Stimulated activated CD4-positive, alpha-beta T cell treated with anti-CD3 and anti-CD28 coated beads, Interleukin-12 subunit alpha, Interleukin-12 subunit beta, amount 100 ng/mL, for 24 hours (primary cell): ENCODE results near the gene PSMC3IP.
A peak's percentile ranks its signal among the peaks of the same experiment; 100 is the strongest.

Experiments
- DNase-seq, 2 experiments: peaks; one replicate each; pipeline ENCODE4 v3.0.0-alpha.2; 2020; ENCODE audit warnings: low read depth in 2 of 2

Gene PSMC3IP

DNA sequence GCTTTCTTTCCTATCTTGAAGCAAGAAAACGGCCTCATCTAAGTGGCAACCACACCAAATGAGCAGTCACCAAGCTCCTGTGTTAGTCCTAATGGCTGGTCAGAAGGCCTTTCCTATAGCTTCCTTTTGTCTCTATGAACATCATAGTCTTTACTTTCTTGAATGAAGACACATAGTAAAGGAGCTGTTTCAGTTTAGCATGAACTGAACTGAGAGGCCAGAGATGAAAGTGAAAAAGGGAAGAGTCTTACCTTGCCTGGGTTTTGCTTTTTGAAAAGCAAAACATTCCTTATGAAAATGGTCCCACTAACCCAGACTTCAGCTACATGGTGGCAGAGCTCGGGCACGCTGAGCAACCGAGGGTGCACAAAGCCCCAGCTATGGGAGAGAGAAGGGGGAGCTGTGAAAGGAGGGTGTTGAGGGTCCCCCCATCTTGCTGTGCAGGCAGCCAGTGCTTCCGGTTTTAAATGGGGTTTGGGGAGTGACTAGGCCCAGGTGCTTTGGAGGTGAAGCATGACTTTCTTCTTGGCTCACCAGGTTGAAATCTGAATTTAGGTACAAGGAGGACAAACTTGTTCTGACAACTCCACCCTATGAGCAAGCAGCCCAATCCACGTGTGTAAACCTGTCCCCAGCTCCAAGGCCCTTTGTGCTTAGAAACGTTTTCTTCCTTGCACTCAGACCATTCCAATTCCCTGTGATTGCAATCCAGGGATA, 9.1 kb upstream of the PSMC3IP start:
- no peak for DNase-seq

DNA sequence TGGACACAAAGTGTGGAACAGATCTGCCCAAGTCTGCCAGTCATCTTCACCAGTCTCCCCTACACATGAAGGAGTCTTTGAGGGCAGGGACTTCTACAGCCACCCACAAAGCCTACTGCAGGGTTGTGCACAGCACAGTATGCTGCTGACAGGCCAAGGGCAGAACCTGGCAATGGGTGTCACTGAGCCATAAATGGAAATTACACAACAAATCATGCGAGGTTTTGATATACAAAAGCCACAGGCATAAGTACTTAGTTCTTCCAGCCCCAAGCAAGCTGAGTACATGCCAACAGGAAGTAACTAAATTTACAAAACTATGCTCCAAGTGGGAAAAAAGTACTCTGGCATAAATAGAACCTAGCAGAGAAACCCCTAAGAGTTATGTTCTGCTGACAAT, 7.8 kb upstream of the PSMC3IP start:
- no peak for DNase-seq

DNA sequence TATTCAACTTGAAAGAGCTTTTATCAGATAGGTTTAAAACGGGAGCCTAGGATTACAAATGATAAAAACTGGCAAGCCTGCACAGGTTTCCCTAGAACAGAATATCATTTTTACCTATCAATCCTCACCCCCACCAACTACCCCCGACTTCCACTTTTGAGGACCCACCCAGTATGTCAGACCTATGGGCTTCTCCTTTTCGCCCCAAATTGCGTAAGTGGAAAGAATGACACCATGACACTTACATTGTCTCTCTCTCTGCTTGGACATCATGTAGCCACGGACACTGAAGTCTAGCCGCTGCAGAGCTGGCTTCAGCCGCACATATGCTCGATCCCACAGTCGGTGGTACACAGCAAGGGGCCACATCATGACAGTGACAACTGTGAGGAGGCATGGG, 7.4 kb upstream of the PSMC3IP start:
- DNase-seq, result no peak

DNA sequence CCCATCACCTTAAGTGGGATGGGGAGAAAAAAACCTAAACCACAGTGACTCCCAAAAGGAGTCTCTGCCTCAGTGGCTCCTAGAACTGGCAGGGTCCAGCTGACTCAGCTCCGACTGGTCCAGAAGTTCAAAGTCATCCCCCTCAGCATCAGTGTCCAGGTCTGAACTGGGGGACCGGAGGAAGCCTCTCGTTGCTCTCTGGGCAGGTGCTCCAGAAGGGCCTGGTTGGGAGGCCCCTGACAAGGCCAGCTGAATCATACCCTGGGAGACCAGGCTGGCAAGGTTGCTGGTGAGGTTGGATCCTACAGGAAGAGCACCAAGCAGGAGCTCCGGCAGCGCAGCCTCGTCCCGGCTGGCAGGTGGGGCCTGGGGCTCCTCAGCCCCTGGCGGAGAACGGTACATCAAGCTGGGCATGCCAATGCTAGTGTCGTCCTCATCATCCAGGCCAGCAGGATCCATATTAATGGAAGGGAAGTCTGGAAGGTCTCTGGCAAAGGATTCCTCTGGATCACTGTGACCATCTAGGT, 4.3 kb upstream of the PSMC3IP start:
- DNase-seq, result no peak

DNA sequence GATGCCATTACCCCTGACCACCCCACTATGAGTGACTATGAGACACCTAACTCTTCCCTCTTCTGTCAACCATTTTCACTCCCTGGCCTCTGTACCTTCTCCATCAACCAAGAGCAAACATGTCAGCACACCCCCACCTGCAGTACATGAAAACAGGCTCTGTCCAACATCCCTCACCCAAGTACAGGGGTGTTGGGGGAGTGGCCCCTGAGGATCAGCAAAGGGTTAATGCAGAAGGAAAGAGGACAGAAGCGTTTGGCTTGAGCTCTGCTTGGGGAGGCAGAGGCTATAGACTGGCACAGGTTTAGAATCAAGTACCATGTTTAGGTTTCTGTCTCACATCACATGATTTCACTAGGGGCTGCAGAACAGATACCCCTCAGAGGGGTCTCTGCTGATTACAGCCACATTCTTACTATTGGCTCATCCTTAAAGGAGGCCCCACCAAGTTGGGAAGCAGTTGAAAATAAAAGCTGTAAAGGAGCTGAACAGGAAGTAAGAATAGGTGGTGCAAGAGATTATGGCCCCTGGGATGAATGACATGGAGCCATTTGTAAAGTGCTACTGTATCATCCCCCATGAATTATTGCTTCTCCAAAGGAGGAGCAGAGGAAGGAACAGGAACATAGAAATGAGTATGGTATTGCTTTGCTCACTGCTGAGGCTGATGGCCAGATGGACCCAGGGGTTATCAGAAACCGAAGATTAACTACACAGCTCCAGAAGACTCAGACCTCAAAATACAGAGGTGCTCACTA, 2.4 kb upstream of the PSMC3IP start:
- DNase-seq, result no peak

DNA sequence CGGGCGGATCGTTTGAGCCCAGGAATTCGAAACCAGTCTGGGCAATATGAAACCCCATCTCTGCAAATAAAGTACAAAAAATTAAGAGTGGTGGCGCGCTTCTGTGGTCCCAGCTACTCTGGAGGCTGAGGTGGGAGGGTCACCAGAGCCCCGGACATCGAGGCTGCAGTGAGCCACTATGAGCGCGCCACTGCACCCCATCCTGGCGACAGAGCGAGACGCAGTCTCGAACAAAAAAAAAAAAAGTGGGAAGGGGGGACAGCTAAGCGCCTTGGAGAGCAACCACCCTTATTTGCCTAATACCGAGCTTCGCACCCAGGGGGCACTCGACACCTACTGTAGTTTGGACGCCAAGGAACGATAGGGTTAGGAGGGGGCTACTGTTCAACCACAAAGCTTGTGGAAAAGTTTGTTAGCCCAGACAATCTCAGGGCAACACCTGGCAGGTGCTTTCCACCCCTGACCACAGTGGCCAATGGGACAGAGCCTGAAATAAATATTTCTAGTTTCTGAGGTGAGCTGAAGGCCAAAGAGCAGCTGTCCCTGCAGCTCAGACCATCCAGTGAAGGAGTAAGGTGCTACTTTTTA, 847 bp upstream of the PSMC3IP start:
- peak; percentile 49 to 76 for DNase-seq

DNA sequence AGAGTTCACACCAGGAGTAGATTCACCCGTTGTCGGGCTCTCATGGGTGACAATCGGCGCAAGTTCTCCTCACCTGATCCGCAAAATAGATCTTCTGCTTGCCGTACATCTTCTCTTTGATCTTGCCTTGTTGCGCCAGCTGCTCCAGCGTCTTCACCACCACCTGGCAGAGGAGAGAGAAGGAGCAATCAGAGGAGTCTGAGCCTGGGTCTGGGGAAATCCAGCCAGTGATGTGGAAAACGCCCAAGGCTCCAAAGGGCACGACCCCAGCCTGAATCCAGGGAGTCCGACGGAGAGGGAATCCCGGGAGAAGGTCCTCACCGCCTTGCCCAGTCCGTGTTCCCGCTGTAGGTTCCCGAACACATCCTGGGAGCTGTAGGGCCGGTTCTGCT, 393 bp downstream of the PSMC3IP start:
- DNase-seq, result peak in 1 of 2 experiments; percentile 15

DNA sequence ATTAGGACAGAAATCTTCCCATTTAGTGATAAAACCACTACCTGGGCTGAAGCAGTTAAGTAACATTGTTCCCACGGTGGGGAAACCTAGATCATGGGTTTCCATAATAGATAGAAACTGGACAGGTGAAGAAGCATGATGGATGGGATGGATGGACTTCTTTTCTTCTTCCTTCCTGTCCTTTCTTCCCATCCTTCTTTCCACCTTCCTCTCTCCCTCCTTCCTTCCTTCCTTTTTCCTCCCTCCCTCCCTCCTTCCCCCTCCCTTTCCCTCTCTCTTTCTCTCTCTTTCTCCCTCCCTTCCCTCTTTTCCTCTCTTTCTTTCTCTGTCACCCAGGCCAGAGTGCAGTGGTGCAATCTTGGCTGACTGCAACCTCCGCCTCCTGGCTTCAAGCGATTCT, 3.1 kb downstream of the PSMC3IP start:
- no peak for DNase-seq

DNA sequence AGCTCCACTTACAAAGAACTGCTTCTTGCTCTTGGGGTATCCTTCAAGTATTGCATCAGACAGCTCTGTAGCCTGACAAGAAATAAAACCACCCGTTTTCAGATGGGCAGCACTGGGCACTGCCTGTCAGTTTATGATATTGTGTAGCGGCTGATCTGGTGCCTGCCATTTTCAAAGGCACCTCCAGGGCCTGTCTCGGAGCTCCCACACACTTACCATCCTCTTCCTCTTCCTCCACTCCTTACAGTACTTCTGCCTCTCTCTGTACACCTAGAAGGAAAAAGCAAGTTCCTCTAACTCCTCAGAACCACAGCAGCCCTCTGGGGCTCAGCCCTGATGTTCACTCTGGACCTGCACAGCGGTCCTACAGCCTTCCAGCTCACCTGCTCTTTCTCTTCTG, 4.4 kb downstream of the PSMC3IP start:
- no peak for DNase-seq

DNA sequence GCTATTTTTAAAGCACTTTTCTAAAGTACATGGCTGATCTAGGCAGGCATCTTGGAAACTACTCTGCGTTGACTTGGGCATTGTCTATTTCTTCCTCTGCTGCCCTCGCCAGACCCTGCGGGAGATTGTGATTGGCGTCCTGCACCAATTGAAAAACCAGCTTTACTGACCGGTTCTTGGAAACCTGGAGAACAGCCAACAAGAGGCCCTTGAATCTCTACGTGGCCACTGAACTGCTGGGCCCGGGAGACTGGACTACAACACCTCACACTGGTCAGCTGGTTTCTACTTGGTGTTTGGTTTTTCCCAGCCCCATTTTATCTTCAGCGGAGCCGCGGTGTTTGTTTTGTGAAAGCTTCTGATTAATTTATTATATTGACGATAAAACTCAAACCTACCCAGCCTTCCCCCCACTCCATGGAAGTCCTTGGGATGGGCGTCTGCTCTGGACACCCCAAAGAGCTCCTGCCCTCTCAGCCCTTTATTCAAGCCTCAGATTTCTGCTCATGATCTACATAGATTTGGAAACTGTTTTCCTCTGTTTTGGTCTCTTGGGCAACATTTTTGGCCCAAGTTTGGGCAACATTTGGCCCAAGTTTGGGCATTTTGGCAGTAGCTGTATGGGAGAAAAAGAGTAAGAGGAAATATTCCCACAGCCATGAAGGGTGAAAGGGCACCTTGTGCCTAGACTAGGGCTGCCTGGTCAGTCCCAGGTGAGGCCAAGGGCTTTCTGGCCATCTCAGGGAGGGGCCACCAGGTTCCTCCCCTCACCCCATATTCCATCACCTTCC, 5.9 kb downstream of the PSMC3IP start:
- DNase-seq, result no peak

DNA sequence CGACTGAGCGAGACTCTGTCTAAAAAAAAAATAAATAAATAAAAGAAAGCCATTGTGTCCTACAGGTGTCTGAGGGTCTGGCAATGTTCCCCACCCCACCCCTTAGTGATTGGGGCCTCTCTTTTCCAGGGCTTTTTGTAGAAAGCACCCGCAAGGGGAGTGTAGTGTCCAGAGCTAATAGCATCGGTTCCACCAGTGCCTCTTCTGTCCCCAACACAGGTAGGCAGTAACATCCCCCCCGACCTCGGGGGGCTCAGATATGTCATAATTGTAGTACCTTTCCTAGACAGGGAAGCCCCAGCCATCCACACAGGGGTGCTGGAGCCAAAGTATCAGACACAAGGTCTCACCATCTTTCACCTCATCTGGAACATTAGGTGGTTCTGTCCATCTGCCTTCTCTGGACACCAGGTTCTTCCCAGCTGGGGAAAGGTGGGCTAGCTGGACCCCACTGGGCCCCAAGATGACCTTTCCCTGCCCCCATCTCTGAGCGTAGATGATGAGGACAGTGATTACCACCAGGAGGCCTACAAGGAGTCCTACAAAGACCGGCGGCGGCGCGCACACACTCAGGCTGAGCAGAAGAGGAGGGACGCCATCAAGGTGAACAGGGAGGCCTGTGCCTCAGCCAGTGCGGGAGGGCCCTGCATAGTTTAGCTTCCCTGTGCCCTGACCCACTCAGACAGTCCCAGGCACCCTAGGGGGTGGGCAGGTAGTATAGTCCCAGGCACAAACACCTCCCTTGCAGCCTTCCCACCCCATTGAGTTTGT, 9.0 kb downstream of the PSMC3IP start:
- no peak for DNase-seq

DNA sequence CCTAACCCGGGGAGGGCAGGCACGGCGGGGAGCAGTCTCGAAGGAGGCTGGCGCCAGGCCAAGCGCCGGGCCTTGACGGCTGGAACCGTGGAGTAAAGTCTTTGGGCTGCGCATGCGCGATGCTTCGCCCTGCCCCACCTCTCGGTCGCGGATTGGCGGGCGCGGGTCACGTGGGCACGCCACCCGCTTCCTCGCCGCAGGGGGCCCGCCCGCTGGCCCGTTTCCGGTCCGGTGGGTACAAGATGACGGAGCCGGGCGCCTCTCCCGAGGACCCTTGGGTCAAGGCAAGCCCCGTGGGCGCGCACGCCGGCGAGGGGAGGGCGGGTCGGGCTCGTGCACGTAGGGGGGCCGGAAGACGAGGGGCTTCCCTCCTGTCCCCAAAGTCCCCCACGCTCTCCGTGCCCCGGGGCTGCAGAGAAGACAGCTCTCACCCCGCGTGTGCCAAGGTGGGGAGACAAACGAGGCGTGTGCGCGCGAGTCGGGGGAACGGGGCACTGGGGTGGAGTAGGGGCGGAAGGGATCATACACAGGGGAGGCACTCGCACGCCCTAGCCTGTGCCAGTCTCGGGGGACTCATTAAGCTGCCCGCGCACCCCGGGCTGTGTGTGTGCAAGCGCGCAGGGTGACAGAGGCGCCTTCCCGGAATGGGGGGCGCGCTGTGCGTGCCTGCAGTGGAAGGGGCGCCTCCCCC, 10.5 kb downstream of the PSMC3IP start, which contains the start of gene MLX:
Gene MLX (plus strand): TSS at position 218 of the 691 bp plus-strand sequence. CDS start 25 bp downstream, at position 243.
- peak; percentile 85 for DNase-seq

DNA sequence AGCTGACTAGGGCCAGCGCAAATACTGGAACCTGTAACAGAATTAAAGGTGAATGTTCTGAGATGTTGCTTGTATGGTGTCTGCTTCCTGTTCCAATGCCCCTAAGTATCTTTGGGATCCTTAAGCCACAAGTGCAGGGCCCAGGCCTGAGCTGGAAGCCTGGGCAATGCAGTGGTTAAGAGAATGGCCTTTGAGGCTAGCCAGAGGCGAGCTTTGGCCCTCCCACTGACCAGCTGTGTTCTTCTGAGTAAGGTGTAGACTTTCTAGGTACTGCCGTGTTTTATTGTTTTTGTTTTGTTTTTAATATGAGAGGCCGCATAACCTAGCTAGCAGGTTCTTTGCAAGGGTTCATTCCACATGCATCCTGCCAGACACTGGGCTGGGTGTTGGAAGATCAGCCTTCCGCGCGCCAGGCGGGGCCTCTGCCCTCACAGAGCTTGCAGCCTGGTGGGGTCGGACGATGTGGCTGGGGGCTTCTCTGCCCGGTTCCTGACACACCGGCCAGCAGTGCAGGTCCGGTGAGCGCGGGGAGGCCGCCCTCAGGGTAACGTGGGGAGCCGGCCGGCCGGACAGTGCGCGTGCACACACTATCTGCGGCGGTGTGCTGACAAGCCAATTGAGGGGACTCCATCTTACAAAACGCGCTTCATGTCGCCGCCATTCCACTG, 11.2 kb downstream of the PSMC3IP start:
- DNase-seq, result peak in 1 of 2 experiments; percentile 5

DNA sequence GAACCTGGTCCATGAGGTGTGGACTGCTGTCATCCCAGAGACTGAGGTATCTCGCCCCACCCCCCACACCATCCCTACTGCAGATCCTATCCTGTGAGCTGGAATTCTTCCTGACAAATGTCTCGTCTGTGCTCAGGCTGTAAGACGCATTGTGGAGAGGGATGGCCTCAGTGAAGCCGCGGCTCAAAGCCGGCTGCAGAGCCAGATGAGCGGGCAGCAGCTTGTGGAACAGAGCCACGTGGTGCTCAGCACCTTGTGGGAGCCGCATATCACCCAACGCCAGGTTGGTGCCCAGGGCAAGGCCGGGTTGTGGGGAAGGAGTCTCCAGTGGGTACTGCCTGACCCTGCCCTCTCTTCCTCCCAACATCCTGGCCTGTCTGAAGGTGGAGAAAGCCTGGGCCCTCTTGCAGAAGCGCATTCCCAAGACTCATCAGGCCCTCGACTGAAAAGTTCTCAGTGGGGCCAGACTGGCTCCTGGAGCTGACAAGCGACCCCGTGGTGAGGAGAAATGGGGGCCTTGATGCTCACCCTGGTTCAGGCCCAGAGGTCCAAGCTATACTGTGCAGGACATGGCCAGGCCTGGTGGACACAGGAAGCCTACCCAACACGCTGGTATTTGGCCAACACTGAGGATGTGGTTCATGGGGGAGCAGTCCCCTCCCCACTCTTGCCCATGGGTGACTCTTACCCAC, 11.9 kb downstream of the PSMC3IP start:
- no peak for DNase-seq

DNA sequence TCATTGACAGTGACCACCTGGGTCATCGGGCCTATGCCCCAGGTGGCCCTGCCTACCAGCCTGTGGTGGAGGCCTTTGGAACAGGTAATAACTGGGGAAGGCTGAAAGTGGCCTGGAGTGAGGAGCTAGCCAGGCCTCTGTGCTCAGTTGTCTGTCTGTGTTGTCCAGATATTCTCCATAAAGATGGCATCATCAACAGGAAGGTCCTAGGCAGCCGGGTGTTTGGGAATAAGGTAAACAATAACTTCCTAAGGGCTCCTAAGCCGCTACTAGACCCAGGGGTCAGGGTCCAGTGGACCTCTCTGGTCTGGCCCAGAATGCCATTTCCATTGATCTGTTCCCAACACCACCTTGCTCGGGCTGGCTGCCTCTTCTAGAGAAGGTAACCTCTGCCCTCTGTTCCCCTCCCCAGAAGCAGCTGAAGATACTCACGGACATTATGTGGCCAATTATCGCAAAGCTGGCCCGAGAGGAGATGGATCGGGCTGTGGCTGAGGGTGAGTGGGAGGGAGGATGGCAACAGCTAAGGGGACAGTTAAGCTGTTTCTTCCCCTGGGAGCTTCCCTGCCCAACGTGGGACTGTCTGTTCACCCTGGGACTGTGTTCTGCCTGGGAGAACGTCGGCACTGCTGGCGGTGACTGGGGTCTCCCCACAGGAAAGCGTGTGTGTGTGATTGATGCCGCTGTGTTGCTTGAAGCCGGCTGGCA, 12.6 kb downstream of the PSMC3IP start:
- DNase-seq, result no peak

DNA sequence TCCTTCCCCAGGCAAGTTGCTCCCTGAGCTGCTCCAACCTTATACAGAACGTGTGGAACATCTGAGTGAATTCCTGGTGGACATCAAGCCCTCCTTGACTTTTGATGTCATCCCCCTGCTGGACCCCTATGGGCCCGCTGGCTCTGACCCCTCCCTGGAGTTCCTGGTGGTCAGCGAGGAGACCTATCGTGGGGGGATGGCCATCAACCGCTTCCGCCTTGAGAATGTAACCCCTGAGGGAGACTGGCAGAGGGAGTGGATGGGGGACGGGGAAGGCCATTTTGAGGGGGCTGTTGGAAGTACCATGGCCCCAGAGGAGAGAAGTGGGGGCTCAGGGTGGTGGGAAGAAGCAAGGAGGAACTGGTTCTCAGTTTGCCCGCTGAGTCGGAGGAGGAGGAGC, 13.6 kb downstream of the PSMC3IP start:
- no peak for DNase-seq

DNA sequence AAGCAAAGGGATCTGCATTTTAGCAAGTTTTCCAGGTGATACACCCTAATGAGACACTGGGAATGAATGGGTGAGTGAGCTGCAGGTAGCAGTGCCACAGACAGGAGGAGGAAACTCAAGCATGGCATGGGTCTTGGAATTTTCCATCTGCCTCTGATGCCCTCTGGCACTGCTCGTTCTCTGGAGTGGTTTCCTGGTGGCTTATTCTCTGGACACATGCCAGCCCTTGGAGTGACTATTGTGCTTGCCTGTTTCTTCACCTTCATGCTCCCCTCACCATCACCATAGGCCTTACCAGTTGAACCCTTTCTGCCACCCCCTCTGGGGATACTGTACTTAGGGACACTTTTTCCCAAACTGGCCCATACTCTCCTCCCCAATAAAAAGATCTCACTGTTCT, 14.0 kb downstream of the PSMC3IP start:
- no peak for DNase-seq

DNA sequence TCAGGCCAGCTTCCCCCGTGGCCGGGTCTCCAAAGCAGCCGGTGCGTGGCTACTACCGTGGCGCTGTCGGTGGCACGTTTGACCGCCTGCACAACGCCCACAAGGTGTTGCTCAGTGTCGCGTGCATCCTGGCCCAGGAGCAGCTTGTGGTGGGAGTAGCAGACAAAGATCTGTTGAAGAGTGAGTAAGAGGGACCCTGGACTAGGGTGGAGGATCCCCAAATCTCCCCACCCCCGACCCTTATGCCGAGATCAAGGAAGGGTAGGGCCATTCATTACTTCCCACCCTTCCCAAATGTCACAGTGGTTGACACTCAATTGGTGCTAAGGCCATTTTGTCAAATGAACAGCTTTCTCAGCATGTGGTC, 14.4 kb downstream of the PSMC3IP start:
- DNase-seq, result no peak
